ENCODE results near the gene TLL1. TPM values are rescaled to one million over a fixed set of nuclear protein-coding genes. Genes with fewer than 3 reads are reported as not detected.

TLL1 gene
- total and polyA plus RNA-seq, 8 donors, result 0.65 to 3.0 (median 1.6) TPM

DNA sequence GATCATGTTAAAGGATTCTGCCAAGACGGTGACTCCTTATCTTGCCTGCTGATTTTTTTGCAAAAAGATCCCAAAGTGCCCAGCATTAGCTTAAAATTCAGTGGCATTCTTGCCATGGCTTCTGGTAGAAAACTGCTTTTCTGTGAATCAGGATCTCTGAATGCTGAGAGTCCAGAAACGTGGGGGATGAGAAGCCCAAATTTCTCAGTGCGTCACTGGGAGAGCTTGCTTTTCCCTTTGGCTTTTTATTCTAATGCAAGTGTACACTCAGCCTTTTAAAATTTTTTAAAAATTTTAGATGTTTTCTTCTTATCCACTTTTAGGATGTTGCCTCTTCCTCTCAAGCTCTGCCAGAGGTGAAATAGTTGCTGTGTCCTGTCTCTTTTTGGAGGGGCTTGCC lies 98.4 kb downstream of the TLL1 start:
- TF ChIP-seq CTCF (IDR thresholded peaks at IDR 0.05), result no peak
- Histone ChIP-seq H3K4me1 (no peaks in the 10 kb centered on the region), H3K9me3 (no peaks in the 10 kb centered on the region), H3K27me3 (no peaks in the 10 kb centered on the region), H3K4me3 (no peak overlapping the region), H3K27ac (no peak overlapping the region), H3K36me3 (no peaks in the 10 kb centered on the region)
- no peak for DNase-seq
- WGBS, 2 donors, result 68 to 90% methylated on average over 3 of the region's 3 CpGs
- no peak for ATAC-seq
- intact Hi-C loops (cut with DNase I), result no loop called here
- no peak for FAIRE-seq

DNA sequence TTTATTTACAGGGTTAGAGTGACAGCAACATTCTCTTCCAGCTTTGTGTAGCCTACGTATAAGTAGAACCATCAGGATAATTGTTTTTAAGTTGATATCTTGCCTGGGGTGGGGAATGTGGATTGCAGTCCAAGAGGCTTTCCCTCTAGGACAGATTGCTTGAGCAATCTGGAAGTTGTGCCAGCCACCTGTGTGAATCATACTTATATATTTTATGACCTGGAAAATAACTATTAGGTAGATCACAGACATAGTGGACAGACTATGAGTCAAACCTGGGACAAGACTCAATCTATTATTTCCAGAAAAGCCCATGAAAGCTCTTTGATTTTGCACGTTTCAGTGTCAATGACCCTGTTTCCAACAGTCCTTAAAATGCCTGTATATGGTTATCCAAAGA lies 98.9 kb downstream of the TLL1 start:
- H3K4me1 ChIP-seq, result no peaks in the 10 kb centered on the region
- no peaks in the 10 kb centered on the region for H3K9me3 ChIP-seq
- H3K27me3 ChIP-seq, result no peaks in the 10 kb centered on the region
- WGBS, 2 donors, result 42 to 66% methylated on average over 2 of the region's 2 CpGs
- no peak overlapping the region for H3K4me3 ChIP-seq
- H3K27ac ChIP-seq, result no peak overlapping the region
- intact Hi-C loops (cut with DNase I), result no loop called here
- H3K36me3 ChIP-seq, result no peaks in the 10 kb centered on the region
- DNase-seq, result no peak
- TF ChIP-seq CTCF (IDR thresholded peaks at IDR 0.05), result no peak
- ATAC-seq, result no peak
- FAIRE-seq, result no peak

- 91 to 93% methylated on average over 1 of the region's 1 CpG for WGBS, 2 donors
- no peak for TF ChIP-seq CTCF (IDR thresholded peaks at IDR 0.05)
- intact Hi-C loops (cut with DNase I), result no loop called here
- Histone ChIP-seq H3K4me1 (no peaks in the 10 kb centered on the region), H3K27me3 (no peaks in the 10 kb centered on the region), H3K4me3 (no peak overlapping the region), H3K9me3 (no peaks in the 10 kb centered on the region), H3K36me3 (no peaks in the 10 kb centered on the region), H3K27ac (no peak overlapping the region)
- no peak for FAIRE-seq
- DNase-seq, result no peak
- ATAC-seq, result no peak
Observed at GRCh38 chr4:165972747-165973146, 99.7 kb downstream of the TLL1 start.

DNA sequence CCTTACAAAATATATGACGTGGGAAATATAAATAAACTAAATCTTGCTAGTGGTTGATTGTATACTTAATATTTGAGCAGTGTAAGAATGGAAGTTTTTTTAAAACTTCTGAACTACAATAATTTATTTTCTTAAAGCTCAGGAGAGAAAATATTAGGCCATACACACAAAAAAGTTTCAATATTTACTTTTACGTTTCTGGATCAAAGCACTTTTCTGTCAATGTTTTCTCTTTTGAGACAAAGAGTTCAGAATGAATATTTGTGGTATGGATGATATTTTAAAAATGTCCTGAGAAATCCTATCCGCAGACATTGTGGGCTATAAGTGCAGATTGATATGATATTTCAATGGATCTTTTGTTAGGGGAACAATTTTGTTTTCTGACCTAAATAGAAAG lies 109.9 kb downstream of the TLL1 start:
- H3K4me1 ChIP-seq, result no peaks in the 10 kb centered on the region
- no peak overlapping the region for H3K4me3 ChIP-seq
- no peak overlapping the region for H3K27ac ChIP-seq
- WGBS, 2 donors, result 67 to 70% methylated on average over 3 of the region's 3 CpGs
- no peaks in the 10 kb centered on the region for H3K36me3 ChIP-seq
- no peaks in the 10 kb centered on the region for H3K9me3 ChIP-seq
- DNase-seq (no peak), ATAC-seq (no peak), FAIRE-seq (no peak)
- no peaks in the 10 kb centered on the region for H3K27me3 ChIP-seq
- intact Hi-C loops (cut with DNase I), result no loop called here
- no peak for TF ChIP-seq CTCF (IDR thresholded peaks at IDR 0.05)

- intact Hi-C loops (cut with DNase I), result no loop called here
- TF ChIP-seq CTCF (IDR thresholded peaks at IDR 0.05), result no peak
- H3K36me3 ChIP-seq, result no peaks in the 10 kb centered on the region
- no peak for FAIRE-seq
- no peaks in the 10 kb centered on the region for H3K4me1 ChIP-seq
- DNase-seq, result no peak
- H3K27me3 ChIP-seq, result peaks cover 0 to 4% (median 0%) of the 10 kb centered on the region in 4 donors
- WGBS, 2 donors, result 74 to 75% methylated on average over 5 of the region's 5 CpGs
- H3K9me3 ChIP-seq, result no peaks in the 10 kb centered on the region
- H3K4me3 ChIP-seq, result no peak overlapping the region
- ATAC-seq, result no peak
- no peak overlapping the region for H3K27ac ChIP-seq
Observed at GRCh38 chr4:165986956-165987698, 114.1 kb downstream of the TLL1 start.
